Measurements from ENCODE around the gene FAM20C. TPM values are rescaled to one million over a fixed set of nuclear protein-coding genes. Genes with fewer than 3 reads are reported as not detected.

Gene FAM20C
- total RNA-seq, 1 experiment from 2014 or later, result 48.9 TPM

DNA sequence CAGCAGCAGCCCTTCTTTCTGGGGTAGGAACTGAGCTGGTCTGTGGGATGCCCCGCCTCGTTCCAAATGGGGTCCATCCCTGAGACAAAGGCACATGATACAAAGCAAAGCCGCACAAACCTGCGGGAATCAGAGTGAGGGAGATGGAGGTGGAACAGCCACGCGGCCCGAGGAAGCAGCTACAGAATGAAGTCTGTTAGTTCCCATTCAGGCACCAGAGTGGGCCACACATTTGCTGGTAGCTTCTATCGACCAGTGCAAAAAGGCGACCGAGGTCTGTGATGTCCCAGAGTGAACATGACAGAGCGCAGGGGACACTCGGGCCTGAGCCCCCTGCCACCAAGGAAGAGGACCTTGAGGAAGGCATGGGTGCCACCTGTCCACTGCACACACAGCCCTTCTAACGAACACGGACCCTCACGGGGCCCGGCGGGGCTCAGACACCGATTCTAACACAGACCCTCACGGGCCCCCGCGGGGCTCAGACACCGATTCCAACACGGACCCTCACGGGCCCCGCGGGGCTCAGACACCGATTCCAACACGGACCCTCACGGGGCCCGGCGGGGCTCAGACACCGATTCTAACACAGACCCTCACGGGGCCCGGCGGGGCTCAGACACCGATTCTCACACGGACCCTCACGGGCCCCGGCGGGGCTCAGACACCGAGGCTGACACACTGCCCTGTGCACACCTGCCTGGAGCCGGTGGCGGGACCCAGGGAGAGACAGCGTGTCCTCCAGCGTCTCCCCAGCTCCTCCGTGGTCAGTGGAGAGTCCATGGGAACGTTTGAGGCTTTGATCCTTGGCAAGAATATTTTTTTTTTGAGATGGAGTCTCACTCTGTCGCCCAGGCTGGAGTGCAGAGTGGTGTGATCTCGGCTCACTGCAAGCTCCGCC is 32.8 kb upstream of the FAM20C start:
- DNase-seq (ENCODE audit: low read depth), result no peak

DNA sequence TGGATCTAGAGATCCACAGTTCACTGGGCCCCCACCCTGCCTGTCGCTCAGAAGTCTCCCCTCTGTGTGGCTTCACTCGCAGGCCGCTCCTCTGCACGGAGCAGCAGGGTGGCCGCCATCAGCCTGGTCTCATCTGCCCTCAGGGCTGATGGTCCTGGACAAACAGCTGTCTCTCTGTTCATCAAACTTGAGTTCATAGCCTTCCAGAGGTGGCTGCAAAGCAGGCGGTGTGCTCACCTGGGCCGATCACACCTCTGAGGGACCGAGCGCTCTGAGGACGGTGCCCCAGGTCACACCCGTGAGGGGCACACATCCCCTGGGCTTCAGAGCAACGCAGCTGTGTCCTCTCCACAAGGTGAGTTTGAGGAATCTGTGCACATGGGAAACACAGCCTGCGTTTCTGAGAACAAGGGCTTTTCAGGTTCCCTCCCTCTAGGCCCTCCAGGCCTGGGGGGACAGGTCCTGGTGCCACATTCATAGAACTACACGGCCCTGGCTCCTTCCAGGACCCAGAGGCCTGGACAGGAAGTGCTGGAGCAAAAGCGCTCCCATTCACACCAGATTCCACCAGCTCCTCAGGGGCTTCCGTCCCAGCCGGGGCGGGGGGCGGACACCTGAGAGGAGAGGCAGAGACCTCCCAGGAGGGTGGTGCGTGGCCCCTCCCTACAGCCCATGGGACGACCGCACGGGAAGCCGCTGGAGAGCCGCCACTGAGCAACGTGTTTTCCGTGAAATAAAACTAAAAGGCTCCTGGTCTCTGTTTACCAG is 31.2 kb upstream of the FAM20C start:
- no peak for DNase-seq (ENCODE audit: low read depth)

DNA sequence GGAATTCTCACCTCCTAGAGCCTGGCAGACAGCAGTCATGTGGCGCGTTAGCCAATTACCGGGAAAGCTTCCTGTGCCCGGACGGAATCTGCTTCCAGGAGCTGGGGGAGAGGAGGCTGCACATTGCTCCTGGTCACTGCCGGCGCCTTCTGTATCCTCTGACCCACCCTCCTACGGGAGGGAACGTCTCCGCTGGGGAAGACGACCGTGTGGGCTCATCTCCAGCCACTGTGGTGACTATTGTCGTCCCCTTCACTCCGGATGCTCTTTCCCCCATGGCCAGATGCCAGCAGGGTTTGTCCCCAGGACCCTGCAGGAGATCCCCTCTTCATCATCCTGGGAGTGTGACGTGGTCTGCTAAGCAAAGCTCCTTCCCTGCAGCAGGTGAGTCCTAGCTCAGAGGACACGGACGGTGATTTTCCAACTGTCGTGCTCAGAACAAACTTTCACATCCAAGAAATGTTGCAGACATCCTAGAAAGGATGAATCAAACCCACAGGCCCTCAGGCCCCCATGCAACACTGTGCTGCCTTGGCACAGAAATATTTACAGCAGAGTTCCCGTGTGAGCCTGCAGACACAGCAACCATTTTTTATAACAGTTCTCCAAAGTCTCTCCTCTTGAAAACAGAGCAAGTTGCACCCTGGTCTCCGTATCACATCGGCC is 29.6 kb upstream of the FAM20C start:
- DNase-seq (ENCODE audit: low read depth), result no peak

DNA sequence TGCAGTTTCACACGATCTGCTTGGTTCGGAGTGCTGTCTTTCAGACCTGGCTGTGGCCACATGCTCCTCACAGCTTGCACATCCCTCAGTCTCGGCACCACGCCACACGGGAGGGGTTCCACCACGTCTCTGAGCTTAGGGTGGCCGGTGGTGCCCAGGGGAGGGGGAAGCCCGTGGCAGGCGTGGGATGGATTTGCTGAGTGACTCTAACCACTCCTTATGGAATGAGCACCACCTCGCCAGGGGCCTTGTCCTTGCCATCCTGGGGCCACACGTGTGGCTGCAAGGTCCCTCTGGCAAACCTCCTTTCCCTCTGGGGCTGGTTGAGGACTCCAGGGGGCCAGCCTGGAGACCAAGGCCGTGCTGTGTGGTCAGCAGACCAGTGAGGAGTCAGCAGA is 29.1 kb upstream of the FAM20C start:
- DNase-seq (ENCODE audit: low read depth), result no peak

DNA sequence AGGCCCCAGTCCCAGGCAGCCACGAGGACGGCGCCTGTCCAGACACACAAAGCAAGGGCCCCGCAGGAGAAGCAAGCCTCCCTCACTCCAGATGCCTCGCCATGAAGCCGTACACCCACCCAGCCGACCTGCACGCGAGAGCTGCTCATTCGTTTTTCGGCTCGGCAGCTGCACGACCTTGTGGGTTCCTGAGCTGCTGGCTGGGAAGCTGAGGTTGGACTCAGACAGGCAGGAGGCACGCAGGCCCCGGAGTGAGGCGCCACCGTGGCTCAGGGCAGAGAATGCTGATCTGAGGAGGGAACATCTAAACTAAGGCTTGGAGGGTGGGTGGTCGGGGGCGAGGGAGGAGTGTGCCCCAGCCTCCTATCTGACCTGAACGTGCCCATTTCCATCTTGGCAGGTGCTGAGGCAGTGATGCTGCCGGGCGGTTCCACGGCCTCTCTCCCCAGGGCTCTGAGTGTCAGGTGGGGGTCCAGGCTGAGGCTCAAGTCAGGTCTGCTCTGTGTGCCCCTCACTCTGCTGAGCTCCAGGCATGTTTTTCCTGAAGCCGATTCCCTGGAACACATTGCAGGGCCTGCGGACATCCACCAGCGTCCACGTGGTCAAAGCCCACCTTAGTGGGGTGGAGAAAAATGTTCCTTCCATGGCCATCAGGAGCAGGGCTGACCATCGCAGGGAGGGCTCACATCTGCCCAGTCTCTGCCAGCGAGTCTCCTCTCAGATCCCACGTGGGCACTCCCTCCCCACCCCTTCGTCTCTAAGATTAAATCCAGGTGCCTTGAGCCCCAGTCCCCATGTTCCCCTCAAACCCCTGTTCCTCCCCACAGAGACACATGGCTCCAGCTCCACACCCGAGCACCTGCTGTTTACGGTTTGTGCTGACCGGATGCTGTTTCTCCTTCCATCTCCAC is 28.1 kb upstream of the FAM20C start:
- DNase-seq (ENCODE audit: low read depth), result no peak

DNA sequence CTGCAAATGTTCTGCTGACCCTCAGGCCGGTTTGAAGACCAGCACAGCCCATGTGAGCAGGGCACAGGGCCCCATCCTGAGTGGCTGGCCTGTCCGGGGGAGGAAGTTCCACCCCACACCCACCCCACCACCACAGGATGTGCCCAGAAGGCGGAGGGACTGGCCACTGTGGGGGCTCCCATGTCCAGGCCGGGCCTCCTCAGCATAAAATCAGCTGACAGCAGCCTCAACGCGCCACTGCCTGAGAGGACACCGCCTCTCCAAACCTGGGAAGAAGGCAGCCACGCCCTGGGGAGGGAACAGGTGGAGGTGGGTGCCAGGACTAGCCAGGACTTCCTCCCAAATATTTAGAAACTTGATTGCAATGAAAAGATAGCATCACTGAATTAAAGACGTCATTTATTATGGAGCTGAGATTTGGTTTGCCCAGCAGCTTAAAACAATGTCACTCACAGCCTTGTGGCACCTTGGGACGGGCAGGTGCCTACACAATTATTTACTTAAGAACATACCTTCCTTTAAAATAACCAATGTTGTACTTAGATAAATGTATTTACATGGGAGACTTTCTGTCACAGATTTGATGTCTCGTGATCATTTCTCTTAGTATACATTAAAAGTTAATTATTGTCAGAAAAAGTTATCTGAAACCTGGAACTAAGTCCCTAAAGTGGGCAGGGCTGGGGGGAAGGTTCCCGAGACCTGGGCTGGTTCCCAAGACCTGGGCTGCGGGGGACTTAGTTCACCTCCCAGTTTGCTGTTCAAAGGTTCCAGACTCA is 27.3 kb upstream of the FAM20C start:
- no peak for DNase-seq (ENCODE audit: low read depth)

DNA sequence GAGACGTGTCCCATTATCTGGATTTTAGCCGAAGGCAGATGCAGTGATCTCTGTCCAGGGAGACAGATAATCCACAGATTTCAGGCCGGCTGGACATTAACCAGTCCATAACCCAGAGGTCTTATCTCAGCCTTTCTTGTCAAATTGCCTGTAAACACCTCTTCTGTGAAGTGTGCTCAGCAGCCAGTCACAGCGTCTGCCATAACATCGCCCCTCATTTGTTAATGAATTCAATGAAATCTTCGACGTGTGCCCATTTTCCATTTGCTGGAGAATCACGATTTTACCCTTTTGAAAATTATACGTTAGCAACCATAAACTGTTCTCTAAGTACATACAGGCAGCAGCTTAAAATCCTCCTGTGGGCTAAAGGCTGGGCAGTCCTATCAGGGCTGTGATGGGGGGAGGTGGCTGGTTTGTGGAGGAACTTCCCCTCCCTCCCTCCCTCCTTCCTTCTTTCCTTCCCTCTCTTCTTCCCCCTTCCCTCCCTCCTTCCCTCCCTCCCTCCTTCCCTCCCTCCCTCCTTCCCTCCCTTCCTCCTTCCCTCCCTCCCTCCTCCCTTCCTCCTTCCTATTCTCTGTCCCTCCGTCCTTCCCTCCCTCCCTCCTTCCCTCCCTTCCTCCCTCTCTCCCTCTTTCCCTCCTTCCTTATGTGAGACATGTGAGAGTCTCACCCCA is 26.6 kb upstream of the FAM20C start:
- no peak for DNase-seq (ENCODE audit: low read depth)

DNA sequence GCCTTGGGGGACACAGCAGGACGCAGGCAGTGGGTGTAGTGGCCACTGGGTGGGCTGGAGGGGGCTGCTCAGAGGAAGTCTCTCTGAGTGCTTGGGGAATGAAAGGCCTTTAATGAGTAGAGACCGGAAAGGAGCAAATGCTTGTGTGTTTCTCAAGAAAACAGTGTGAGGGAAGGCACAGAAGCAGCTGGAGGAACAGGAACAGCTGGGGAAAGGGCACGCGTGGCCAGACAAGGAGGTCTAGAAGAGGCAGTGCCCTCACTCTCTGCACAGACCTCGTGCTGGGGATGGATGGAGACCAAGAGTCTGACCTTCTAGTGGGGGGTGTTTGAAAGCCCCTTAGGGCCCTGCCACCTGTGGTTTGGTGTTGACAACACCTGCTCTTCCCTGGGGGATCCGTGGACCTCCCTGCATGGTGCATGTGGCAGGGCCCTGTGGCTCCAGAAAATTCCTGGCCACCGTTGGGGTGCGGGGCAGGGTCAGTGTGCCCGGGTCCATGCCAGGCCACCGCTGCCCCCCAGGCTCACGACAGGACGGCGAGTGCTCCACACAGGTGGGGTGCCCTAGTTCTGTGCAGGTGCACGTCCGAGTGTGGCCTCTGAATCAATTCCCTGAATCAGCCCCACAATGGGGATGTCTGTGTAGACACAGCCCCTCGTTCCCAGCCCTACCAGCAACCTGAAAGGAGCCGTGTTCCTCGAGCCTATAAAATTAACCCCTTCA is 25.9 kb upstream of the FAM20C start:
- no peak for DNase-seq (ENCODE audit: low read depth)

DNA sequence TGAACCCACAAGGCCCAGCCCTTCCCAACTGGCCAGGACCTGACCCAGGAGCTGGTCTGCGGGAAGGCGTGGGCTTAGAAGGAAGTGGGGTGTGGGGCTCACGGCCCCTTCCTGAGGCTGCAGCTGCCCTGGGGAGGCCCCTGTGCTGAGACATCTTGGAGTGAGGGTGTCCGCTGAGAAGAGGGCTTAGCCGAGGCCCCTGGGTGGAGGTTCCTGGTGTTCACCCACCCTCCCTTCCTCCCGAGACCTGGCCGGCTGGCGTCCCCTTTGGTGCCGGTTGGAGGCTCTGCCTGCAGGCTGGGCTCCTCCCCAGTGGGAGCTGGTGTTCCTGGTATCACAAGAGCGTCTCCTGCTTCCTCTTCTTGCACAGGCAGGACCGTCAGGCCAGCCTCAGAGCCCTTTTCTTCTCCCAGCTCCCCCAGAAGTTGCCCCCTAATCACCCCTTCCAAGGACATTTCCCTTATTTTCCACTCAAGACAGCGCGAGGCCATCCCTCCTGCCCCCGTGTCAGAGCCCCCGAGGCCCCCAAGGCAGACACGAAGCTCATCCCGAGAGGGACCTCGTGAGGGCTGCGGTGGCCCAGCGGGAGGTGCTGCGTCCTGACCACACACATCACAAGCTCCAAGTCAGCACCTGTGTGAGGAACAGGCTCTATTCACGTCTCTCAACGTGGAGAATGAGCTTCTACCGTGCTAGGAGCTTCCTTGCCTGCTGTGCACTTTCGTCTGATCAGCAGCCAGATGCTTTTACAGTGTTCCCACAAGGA is 25.1 kb upstream of the FAM20C start:
- DNase-seq (ENCODE audit: low read depth), result no peak

DNA sequence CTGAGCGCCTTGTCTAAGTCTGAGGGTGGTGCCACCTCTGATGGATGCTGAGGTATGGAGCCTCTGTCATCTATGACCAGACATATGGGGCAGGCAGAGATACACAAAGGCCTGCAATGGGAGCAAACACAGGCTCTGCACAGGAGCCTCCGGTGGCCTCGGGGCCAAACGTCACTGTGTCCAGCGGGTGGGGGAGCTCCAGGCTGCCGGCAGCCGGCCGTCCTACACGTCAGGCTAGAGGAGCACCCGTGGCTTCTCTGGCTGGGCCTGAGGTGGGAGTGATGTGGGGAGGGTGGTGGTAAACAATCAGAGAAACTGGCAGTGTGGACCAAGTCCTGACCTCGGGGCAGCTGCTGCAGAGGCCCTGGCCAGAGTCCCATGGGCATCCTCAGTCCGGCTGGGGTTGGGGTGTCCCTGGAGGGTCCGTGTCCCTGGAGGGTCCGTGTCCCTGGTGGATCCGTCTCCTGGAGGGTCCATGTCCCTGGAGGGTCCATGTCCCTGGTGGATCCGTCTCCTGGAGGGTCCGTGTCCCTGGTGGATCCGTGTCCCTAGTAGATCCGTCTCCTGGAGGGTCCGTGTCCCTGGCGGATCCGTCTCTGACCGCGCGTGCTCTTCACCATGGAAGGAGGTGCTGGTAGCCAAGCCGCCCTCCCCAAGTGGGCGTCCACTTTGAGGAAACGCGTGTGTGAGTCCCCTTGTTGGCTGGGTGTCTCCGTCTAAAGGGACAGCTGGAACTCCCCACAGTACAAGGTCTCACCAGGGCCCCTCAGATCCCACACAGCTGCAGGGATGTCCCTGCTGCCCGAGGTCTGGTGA is 24.2 kb upstream of the FAM20C start:
- DNase-seq (ENCODE audit: low read depth), result no peak

DNA sequence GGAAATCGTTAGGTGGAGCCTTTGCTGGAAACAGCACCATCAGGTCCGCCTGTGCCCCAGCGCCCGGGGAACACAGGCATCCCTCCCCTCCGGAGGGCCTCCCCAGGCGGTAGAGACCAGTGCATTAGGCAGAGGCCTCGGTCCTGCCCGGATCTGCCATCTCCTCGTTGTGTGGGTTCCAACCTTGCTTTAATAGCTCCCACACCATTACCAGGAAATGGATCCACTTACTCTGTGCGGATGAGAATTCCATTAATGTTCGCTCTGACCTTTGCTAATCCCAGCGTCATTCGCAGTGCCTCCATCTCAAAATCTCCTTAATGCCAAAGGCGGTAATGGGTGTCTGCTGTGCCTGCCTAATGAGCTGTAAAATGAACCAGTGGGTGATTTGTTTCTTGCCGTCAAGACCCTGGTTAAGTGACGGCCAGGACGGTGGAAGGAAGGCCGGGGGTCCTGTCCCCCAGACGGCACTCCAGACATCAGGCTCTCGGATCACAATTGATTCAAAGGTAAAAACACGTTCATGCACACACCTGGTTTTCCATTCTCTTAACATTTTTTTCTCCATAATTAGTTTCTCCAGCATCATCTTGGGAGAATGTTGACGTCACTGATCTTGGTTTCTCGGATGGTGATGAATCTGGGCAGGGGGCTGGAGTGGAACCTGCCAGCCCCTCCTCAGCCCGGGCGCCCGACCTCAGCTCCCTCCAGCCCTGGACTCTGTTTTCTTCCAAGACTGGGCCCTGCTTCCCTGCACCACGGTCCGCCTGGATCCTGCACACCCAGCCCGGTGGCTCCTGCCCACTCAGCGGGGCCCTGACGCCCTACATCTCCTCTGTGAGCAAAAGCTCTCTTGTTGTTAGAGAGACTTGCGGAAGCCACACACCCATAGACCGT is 22.8 kb upstream of the FAM20C start:
- DNase-seq (ENCODE audit: low read depth), result no peak

DNA sequence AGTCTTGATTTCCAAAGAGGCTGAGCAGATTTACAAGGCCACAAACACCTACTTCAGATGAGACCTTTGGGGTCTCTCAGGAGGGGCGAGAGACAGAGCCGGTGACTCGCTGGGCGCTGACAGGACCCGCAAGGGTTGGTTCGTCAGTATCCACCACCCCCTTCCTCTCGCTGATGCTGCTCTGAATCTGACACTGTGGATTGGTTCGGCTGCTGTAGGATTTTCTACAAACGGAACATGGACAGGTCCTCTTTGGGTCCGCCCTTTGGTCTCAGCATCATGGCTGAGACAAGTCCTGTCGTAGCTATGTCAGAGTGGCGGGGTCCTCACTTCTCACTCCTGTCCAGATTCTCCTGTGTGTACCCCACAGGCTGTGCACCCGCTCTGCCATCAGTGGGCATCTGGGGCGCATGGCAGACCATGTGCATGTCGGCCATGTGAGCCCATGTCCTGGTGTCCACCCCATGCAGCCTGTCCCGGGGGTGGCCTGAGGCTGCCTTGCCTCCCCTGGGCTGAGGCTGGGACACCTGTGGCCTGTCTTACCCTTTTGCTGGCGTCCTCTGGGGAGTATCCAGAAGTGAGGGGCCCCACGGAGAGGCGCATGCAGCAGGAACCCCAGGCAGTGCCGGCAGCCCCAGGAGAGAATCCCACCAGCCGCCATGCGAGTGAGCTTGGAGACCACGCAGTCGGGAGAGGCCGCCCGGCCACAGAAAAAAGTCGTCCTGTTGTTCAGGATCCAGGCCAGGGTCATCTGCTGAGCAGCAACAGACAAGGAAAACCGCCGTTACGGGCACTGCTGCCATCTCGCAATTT is 21.6 kb upstream of the FAM20C start:
- no peak for DNase-seq (ENCODE audit: low read depth)

DNA sequence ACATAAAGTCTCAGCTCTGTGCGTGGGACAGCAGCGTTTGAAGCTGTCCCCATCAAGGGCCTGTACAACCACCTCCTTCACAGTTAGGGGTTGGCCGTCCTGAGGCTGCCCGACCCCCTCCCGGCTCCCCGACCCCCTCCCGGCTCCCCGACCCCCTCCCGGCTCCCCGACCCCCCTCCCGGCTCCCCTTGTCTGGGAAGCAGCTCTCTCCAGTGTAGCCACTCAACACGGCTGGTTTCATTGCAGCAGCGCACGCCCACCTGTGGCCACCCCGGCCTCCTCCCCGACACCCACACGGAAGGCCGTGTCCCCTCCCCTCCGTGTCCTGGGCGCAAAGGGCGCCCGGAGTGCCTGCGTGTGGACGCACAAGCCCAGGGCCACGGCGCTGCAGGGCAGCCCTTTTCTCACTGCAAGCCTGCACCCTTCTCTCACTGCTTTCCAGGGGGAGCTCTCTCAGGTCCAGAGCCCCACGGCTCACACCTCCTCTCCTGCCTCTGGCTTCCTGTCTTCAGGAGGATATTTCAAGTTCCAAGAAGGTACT is 20.9 kb upstream of the FAM20C start:
- no peak for DNase-seq (ENCODE audit: low read depth)

DNA sequence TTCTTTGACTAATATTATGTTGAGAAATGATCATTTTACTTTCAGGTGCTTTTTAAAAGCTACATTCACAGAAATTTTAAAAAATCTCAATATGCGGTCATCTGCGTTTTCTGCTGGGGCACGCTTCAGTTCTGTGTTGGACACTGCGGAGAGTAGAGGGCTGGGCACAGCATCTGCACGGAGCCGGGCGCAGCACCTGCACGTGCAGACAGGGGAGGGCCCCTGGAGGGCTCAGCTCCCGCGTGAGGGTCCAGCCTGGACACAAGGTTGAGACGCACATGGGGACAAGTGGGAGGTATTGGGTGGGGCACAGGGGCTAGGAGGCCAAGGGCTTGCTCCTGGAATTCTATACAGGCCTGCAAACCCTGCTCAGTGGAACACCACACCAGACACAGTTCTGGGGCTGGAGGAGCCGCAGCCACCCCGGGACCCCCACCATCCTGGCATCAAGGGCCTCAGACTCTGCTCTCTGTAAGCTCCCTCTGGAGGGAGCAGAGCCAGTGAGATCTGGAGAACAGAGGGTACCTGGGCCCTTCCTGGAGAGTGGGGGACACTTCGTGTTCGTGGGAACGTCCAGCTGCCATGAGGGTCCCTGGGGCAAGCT is 20.4 kb upstream of the FAM20C start:
- DNase-seq (ENCODE audit: low read depth), result no peak
